Mesenchymal stem cell (in vitro differentiated cells and primary cell): Measurements from ENCODE around the gene PEX19.

Experiments used
- DNase-seq: peaks from one replicate; pipeline ENCODE4 v3.0.0-alpha.2; 2013
- H2AFZ ChIP-seq: one replicate; pipeline ENCODE4 v1.6.1; 2013; ENCODE audit warnings: low read depth, mild to moderate bottlenecking, control low read depth, inconsistent platforms, low read length, moderate library complexity
- H2AK5ac ChIP-seq: 2 replicates; pipeline ENCODE4 v1.6.1; 2013; ENCODE audit warnings: low read length, moderate library complexity, mild to moderate bottlenecking, inconsistent platforms; ENCODE audit not compliant: severe bottlenecking
- H2BK120ac ChIP-seq: one replicate; pipeline ENCODE4 v1.6.1; 2013; ENCODE audit warnings: low read depth, mild to moderate bottlenecking, inconsistent platforms, low read length, moderate library complexity
- H2BK12ac ChIP-seq, 2 experiments: one replicate each; pipeline ENCODE4 v1.6.1; 2013; ENCODE audit warnings: inconsistent platforms in 2 of 2, low read length in 2 of 2, mild to moderate bottlenecking in 2 of 2, moderate library complexity in 2 of 2, control low read depth in 1 of 2
- H2BK15ac ChIP-seq: one replicate; pipeline ENCODE4 v1.6.1; 2013; ENCODE audit warnings: mild to moderate bottlenecking, low read depth, inconsistent platforms; ENCODE audit not compliant: poor library complexity, severe bottlenecking
- H2BK5ac ChIP-seq: 2 replicates; pipeline ENCODE4 v1.6.1; 2013; ENCODE audit warnings: low read depth, mild to moderate bottlenecking, low read length, control low read depth, inconsistent platforms; ENCODE audit not compliant: poor library complexity, severe bottlenecking
- H3K14ac ChIP-seq, 2 experiments: one replicate each; pipeline ENCODE4 v1.6.1; 2013; ENCODE audit warnings: inconsistent platforms in 2 of 2, low read length in 2 of 2, control low read depth in 1 of 2, mild to moderate bottlenecking in 1 of 2, moderate library complexity in 1 of 2
- H3K18ac ChIP-seq, 2 experiments: one replicate each; pipeline ENCODE4 v1.6.1; 2013; ENCODE audit warnings: inconsistent platforms in 2 of 2, low read length in 2 of 2, control low read depth in 1 of 2, low read depth in 1 of 2, mild to moderate bottlenecking in 1 of 2
- H3K23ac ChIP-seq, 2 experiments: one replicate each; pipeline ENCODE4 v1.6.1; 2013; ENCODE audit warnings: inconsistent platforms in 2 of 2, low read length in 2 of 2, mild to moderate bottlenecking in 2 of 2, moderate library complexity in 2 of 2, control low read depth in 1 of 2
- H3K27ac ChIP-seq: 2 replicates; pipeline ENCODE4 v1.5.1; 2013; ENCODE audit warnings: mild to moderate bottlenecking, moderate library complexity, low read length, control low read depth, inconsistent platforms; ENCODE audit not compliant: poor library complexity, severe bottlenecking
- H3K27me3 ChIP-seq, 2 experiments: 2 replicates each; pipeline versions ENCODE4 v1.6.1 to v1.7.0; 2013; ENCODE audit warnings: low read length in 2 of 2, mild to moderate bottlenecking in 2 of 2, moderate library complexity in 2 of 2, control low read depth in 1 of 2, inconsistent platforms in 1 of 2; ENCODE audit not compliant: control insufficient read depth in 1 of 2, insufficient read depth in 1 of 2
- H3K36me3 ChIP-seq, 2 experiments: 2 replicates each; pipeline versions ENCODE4 v1.6.1 to v1.7.0; 2013; ENCODE audit warnings: low read length in 2 of 2, control low read depth in 1 of 2, inconsistent platforms in 1 of 2, low read depth in 1 of 2, mild to moderate bottlenecking in 1 of 2; ENCODE audit not compliant: insufficient read depth in 2 of 2, control insufficient read depth in 1 of 2
- H3K4ac ChIP-seq, 2 experiments: one replicate each; pipeline ENCODE4 v1.6.1; 2013; ENCODE audit warnings: inconsistent platforms in 2 of 2, low read length in 2 of 2, mild to moderate bottlenecking in 2 of 2, moderate library complexity in 2 of 2, control low read depth in 1 of 2, low read depth in 1 of 2
- H3K4me1 ChIP-seq: 2 replicates; pipeline ENCODE4 v1.6.1; 2013; ENCODE audit warnings: low read depth, low read length, control low read depth; ENCODE audit not compliant: control insufficient read depth, insufficient read depth
- H3K4me2 ChIP-seq: 2 replicates; pipeline ENCODE4 v1.6.1; 2013; ENCODE audit warnings: low read length, mild to moderate bottlenecking, inconsistent platforms; ENCODE audit not compliant: poor library complexity, severe bottlenecking
- H3K4me3 ChIP-seq, 2 experiments: 2 replicates each; pipeline versions ENCODE4 v1.5.1 to v1.7.0; 2013; ENCODE audit warnings: low read length in 2 of 2, mild to moderate bottlenecking in 2 of 2, control low read depth in 1 of 2, low read depth in 1 of 2; ENCODE audit not compliant: insufficient read depth in 1 of 2
- H3K79me1 ChIP-seq: replicated peaks from 2 replicates; pipeline ENCODE4 v1.6.1; 2013; ENCODE audit warnings: mild to moderate bottlenecking, control low read depth, low read length, inconsistent platforms; ENCODE audit not compliant: poor library complexity, severe bottlenecking
- H3K9ac ChIP-seq: 2 replicates; pipeline ENCODE4 v1.7.0; 2013; ENCODE audit warnings: mild to moderate bottlenecking, low read length, moderate library complexity
- H3K9me3 ChIP-seq: 2 replicates; pipeline ENCODE4 v1.7.0; 2013; ENCODE audit warnings: mild to moderate bottlenecking, low read length; ENCODE audit not compliant: control insufficient read depth
- H4K8ac ChIP-seq: one replicate; pipeline ENCODE4 v1.6.1; 2013; ENCODE audit warnings: inconsistent platforms, mild to moderate bottlenecking, low read length, moderate library complexity
- H4K91ac ChIP-seq: one replicate; pipeline ENCODE4 v1.6.1; 2013; ENCODE audit warnings: mild to moderate bottlenecking, low read length, inconsistent platforms
- WGBS: methylation state at CpG from one replicate; pipeline ENCODE4 v1.1.7; 2013; ENCODE audit warnings: mixed read lengths; 5-methylcytosine and 5-hydroxymethylcytosine counted together

Gene PEX19

DNA sequence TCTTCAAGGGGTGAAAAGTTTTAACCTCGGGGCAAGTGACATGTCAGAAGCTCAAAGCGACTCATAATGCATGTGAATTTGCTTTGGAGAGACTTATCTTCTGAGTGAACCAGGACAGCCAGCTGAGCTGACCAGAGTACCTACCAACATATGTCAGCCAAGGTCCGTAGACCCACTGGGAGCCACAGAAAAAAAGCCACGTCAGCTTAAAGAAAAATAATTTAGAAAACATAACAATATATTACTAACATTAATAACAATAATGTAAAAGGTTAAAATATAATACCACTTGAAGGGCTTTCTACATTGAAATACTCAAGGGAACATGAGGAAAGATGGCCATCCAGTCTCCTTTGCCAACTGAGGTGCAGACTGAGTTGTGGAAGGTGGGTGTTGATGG lies 6.9 kb downstream of the PEX19 start:
- no peak overlapping the region for H2AK5ac ChIP-seq
- no peak for DNase-seq
- H3K27ac ChIP-seq: no peak overlapping the region
- H3K27me3 ChIP-seq: no peaks in the 10 kb centered on the region
- H2BK15ac ChIP-seq: no peak overlapping the region
- no peak overlapping the region for H3K4ac ChIP-seq
- no peak overlapping the region for H2BK12ac ChIP-seq
- H3K4me1 ChIP-seq: no peaks in the 10 kb centered on the region
- H3K9me3 ChIP-seq: no peaks in the 10 kb centered on the region
- WGBS: 97% methylated on average over 2 of the region's 4 CpGs
- H3K14ac ChIP-seq: no peak overlapping the region
- H4K8ac ChIP-seq: no peak overlapping the region
- H3K79me1 ChIP-seq: peaks cover 15% of the 10 kb centered on the region
- H3K36me3 ChIP-seq: peaks cover 31 to 74% of the 10 kb centered on the region in 2 experiments
- H3K4me2 ChIP-seq: no peak overlapping the region
- no peak overlapping the region for H3K23ac ChIP-seq
- H2BK5ac ChIP-seq: no peak overlapping the region
- H3K4me3 ChIP-seq: no peak overlapping the region
- H3K9ac ChIP-seq: no peak overlapping the region
- H2AFZ ChIP-seq: no peak overlapping the region
- no peak overlapping the region for H4K91ac ChIP-seq
- no peak overlapping the region for H3K18ac ChIP-seq
- H2BK120ac ChIP-seq: no peak overlapping the region

DNA sequence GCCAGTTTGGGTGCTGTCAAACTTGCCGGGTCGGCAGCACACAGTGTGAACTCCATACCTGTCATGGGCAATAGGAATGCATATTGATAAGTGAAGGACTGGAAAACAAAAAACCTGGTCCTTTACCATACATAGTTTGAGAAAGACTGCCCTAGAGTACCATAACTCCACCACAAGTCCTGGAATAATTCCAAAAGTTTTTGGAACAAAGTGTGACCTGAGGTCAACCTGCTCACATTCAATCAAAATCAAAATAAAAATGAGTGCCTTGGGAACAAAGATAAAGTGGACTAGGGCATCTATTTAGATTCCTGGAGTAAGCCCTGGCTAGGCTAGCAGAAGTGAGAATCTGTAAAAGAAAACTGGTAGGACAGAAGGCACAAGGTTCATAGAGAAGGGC lies 7.6 kb downstream of the PEX19 start:
- H3K23ac ChIP-seq: no peak overlapping the region
- peaks cover 11% of the 10 kb centered on the region for H3K79me1 ChIP-seq
- no peak overlapping the region for H2BK5ac ChIP-seq
- H3K4me3 ChIP-seq: no peak overlapping the region
- no peak overlapping the region for H3K9ac ChIP-seq
- peaks cover 31 to 67% of the 10 kb centered on the region in 2 experiments for H3K36me3 ChIP-seq
- H3K9me3 ChIP-seq: no peaks in the 10 kb centered on the region
- no peak overlapping the region for H3K4ac ChIP-seq
- H3K14ac ChIP-seq: no peak overlapping the region
- no peak overlapping the region for H2AFZ ChIP-seq
- H3K27me3 ChIP-seq: no peaks in the 10 kb centered on the region
- H2BK12ac ChIP-seq: no peak overlapping the region
- no peak overlapping the region for H3K4me2 ChIP-seq
- no peak overlapping the region for H2AK5ac ChIP-seq
- no peak overlapping the region for H3K27ac ChIP-seq
- no peaks in the 10 kb centered on the region for H3K4me1 ChIP-seq
- H2BK120ac ChIP-seq: no peak overlapping the region
- H4K91ac ChIP-seq: no peak overlapping the region
- no peak overlapping the region for H3K18ac ChIP-seq
- H2BK15ac ChIP-seq: no peak overlapping the region
- 100% methylated on average over 2 of the region's 2 CpGs for WGBS
- DNase-seq: no peak
- H4K8ac ChIP-seq: no peak overlapping the region

DNA sequence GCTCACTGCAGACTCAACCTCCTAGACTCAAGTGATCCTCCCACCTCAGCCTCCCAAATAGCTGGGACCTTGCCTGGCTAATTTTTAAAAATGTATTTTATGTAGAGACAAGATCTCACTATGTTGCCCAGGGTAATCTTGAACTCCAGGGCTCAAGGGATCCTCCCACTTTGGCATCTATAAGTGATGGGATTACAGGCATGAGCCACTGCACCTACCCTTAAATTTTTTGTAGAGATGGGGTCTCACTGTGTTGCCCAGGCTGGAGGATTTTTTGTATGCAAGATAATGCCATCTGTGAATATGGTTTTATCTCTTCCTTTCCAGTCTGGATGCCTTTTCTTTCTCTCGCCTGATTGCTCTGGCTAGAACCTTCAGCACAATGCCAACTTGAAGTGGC lies 13.9 kb downstream of the PEX19 start:
- H3K23ac ChIP-seq: no peak overlapping the region
- H2BK120ac ChIP-seq: no peak overlapping the region
- DNase-seq: no peak
- H3K36me3 ChIP-seq: peaks cover 0 to 4% of the 10 kb centered on the region in 2 experiments
- no peaks in the 10 kb centered on the region for H3K79me1 ChIP-seq
- H3K9ac ChIP-seq: no peak overlapping the region
- no peak overlapping the region for H2BK12ac ChIP-seq
- peaks cover 0 to 4% of the 10 kb centered on the region in 2 experiments for H3K27me3 ChIP-seq
- H2BK15ac ChIP-seq: no peak overlapping the region
- no peak overlapping the region for H2AFZ ChIP-seq
- no peak overlapping the region for H3K4me2 ChIP-seq
- H2AK5ac ChIP-seq: no peak overlapping the region
- H3K14ac ChIP-seq: no peak overlapping the region
- no peak overlapping the region for H3K18ac ChIP-seq
- no peak overlapping the region for H4K91ac ChIP-seq
- no peak overlapping the region for H3K4ac ChIP-seq
- H2BK5ac ChIP-seq: no peak overlapping the region
- no peak overlapping the region for H4K8ac ChIP-seq
- no peaks in the 10 kb centered on the region for H3K9me3 ChIP-seq
- no peak overlapping the region for H3K4me3 ChIP-seq
- WGBS: no CpG with 5 or more reads among the region's 1 CpG
- H3K27ac ChIP-seq: no peak overlapping the region
- no peaks in the 10 kb centered on the region for H3K4me1 ChIP-seq

DNA sequence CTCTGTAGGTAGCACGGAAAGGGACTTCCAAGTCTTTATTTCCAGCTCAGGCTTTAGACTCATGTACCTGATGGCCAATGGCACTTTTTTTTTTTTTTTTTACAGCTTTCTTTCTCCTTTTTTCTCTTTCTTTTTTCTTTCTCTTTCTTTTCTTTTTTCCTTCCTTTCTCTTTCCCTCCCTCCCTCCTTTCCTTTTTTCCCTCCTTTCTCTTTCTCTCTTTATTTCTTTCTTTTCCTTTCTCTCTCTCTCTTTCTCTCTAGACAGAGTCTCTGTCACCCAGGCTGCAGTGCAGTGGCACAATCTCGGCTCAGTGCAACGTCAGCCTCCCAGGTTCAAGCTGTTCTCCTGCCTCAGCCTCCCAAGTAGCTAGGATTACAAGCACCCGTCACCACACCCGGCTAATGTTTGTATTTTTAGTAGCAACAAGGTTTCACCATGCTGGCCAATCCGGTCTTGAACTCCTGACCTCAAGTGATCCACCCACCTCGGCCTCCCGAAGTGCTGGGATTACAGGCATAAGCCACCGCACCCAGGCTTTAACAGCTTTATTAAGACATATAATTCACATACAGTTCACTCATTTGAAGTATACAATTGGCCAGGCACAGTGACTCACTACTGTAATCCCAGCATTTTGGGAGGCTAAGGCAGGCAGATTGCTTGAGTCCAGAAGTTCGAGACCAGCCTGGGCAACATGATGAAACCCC lies 17.5 kb downstream of the PEX19 start:
- Histone ChIP-seq H3K27me3 (peaks cover 0 to 4% of the 10 kb centered on the region in 2 experiments), H2BK5ac (no peak overlapping the region), H3K4me2 (no peak overlapping the region), H4K8ac (no peak overlapping the region), H3K14ac (no peak overlapping the region), H3K36me3 (no peaks in the 10 kb centered on the region), H3K4me3 (no peak overlapping the region), H3K23ac (no peak overlapping the region), H2BK12ac (no peak overlapping the region), H2AFZ (no peak overlapping the region), H3K18ac (no peak overlapping the region), H2BK120ac (no peak overlapping the region), H3K4me1 (no peaks in the 10 kb centered on the region), H2AK5ac (no peak overlapping the region), H3K27ac (no peak overlapping the region), H2BK15ac (no peak overlapping the region), H3K4ac (no peak overlapping the region), H3K79me1 (no peaks in the 10 kb centered on the region), H3K9me3 (no peaks in the 10 kb centered on the region), H3K9ac (no peak overlapping the region), H4K91ac (no peak overlapping the region)
- no peak for DNase-seq
- 87% methylated on average over 9 of the region's 10 CpGs for WGBS
